ENCODE measurements around the gene ZCCHC14.
"Not testable (repeated sequence)": the region's sequence is repeated elsewhere in the genome, so short reads cannot be mapped to it uniquely, and the experiment has no call there.

The ZCCHC14 gene

DNA sequence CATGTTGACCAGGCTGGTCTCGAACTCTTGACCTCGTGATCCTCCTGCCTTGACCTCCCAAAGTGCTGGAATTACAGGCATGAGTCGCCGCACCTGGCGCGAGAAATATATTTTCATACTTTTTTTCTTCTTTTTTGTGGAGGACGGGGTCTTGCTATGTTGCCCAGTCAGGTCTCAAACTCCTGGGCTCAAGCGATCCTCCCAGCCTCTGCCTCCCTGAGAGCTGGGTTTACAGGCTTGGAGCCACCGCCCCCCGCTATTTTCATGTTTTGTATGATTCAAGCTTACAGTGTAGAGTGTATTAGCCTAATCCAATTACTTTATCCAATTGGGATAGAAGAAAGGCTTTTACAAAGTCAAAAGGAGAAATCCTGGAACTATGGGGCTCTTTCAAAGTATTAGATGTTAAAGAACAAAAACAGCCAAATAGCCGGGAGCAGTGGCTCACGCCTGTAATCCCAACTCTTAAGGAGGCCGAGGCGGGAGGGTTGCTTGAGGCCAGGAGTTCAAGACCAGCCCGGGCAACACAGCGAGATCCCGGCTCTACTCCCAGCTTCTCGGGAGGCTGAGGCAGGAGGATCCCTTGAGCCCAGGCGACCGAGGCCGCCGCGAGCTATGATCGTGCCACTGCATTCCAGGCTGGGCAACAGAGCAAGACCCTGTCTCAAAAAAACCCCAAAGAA lies 102.0 kb downstream of the ZCCHC14 start:
- H3K27ac Mint-ChIP-seq: peak overlapping the region; percentile 91
- peaks cover 64% of the 10 kb centered on the region for H3K4me1 Mint-ChIP-seq
- peaks cover 10% of the 10 kb centered on the region for H3K36me3 Mint-ChIP-seq
- ATAC-seq: no peak
- H3K27me3 Mint-ChIP-seq: no peaks in the 10 kb centered on the region
- H3K4me3 Mint-ChIP-seq: peak overlapping the region; percentile 94
- peaks cover 2% of the 10 kb centered on the region for H3K9me3 Mint-ChIP-seq

DNA sequence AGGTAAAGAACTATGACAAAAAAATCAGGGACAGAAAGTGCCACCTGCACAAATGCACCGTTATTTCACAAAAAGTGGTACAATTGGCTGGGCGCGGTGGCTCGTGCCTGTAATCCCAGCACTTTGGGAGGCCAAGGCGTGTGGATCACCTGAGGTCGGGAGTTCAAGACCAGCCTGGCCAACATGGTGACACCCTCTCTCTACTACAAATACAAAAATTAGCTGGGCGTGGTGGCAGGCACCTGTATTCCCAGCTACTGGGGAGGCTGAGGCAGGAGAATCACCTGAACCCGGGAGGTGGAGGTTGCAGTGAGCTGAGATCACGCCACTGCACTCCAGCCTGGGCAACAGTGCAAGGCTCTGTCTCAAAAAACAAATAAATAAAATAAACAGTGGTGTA lies 102.9 kb downstream of the ZCCHC14 start:
- not testable (repeated sequence) for H3K27ac Mint-ChIP-seq, H3K9me3 Mint-ChIP-seq, H3K27me3 Mint-ChIP-seq, ATAC-seq, H3K36me3 Mint-ChIP-seq, H3K4me3 Mint-ChIP-seq
- peaks cover 65% of the 10 kb centered on the region for H3K4me1 Mint-ChIP-seq

DNA sequence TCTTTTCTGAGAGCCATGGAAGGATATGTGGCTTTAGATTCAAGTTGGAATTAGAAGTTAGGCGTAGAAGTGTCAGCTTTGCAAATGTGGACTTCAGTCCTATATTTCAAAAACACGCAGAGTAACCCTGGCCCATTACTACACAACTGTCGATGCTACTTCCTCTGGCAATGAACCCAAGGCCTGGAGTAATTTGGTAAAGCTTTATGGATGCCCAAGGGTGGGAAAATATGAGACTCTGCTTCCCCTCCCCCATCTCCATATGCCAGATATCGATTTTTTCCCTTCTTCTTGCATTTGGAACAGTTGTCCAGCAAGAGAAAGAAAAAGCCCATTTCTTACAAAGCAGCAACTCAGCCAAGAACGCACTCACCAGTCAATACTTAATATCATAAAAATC lies 103.6 kb downstream of the ZCCHC14 start:
- Mint-ChIP-seq H3K9me3 (peaks cover 2% of the 10 kb centered on the region), H3K36me3 (no peaks in the 10 kb centered on the region), H3K4me1 (peaks cover 65% of the 10 kb centered on the region), H3K4me3 (no peak overlapping the region), H3K27ac (peak overlapping the region; percentile 99), H3K27me3 (no peaks in the 10 kb centered on the region)
- ATAC-seq: no peak

DNA sequence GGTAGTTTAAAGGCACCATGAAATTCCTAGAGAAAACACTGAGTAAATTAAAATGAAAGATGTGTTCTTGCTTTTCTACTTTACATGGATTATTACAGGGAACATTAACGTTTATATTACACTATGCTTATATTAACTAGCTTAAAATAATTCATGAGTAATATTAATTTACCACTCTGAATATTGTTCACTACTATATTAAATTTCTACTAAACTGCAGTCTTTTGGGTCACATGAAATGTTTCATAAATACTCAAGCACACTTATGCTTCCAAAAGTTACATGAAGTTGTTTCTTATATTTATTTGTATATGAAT lies 104.0 kb downstream of the ZCCHC14 start:
- Mint-ChIP-seq H3K27ac (peak overlapping the region; percentile 99), H3K4me3 (peak overlapping the region; percentile 66), H3K36me3 (no peaks in the 10 kb centered on the region), H3K27me3 (no peaks in the 10 kb centered on the region), H3K9me3 (peaks cover 2% of the 10 kb centered on the region), H3K4me1 (peaks cover 65% of the 10 kb centered on the region)
- ATAC-seq: no peak

DNA sequence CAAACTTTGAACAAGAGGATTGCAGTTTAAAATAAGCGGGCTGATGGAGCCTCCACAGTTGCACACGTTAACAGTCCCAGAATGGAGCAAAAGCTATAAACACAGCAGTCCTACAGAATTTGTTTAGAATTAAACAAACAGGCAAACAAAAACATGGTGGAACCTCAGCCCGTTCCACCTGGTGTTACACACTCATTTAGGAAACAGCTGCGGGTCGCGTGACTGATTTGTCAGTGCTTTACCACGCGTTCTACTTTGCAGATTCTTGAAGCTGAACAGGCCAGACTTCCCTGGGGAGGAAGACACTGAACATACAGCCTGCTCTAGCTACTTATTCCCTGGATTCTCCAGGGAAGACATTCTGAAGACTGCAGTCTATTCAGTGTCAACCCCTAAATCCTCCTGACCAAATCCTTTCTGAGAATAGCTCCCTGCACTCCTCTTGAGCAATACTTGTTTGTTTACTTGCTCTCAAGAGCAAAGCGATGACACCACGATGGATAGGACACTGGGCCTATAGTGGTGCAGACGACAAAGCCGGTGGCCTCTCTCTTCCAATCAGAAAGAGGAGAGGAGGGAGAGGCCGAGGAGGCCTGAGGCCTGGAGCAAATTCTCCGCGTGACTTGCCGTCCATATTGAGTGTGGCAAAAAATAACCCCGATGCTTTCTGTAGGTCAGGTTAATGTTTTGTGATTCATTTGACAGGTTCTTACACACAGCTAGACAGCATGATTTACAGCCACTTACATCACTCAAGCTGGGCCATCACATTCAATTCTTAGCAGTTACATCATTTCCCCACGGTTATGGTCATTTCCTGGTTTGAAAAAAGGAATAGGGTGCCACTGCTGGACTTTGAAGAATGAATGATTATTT lies 104.6 kb downstream of the ZCCHC14 start:
- peak; percentile 79 for ATAC-seq
- Mint-ChIP-seq H3K9me3 (peaks cover 2% of the 10 kb centered on the region), H3K27me3 (no peaks in the 10 kb centered on the region), H3K36me3 (no peaks in the 10 kb centered on the region), H3K27ac (peak overlapping the region; percentile 99), H3K4me1 (peaks cover 60% of the 10 kb centered on the region), H3K4me3 (peak overlapping the region; percentile 66)

DNA sequence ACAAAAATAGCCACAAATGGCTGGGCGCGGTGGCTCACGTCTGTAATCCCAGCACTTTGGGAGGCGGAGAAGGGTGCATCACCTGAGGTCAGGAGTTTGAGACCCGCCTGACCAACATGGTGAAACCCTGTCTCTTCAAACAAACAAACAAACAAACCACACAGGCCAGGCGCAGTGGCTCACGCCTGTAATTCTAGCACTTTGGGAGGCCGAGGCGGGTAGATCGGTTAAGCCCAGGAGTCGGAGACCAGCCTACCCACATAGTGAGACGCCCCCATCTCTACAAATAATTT lies 108.0 kb downstream of the ZCCHC14 start:
- H3K27ac Mint-ChIP-seq: peak overlapping the region; percentile 99
- not testable (repeated sequence) for H3K36me3 Mint-ChIP-seq, ATAC-seq, H3K9me3 Mint-ChIP-seq, H3K27me3 Mint-ChIP-seq
- peak overlapping the region; percentile 96 for H3K4me3 Mint-ChIP-seq
- H3K4me1 Mint-ChIP-seq: peaks cover 81% of the 10 kb centered on the region

DNA sequence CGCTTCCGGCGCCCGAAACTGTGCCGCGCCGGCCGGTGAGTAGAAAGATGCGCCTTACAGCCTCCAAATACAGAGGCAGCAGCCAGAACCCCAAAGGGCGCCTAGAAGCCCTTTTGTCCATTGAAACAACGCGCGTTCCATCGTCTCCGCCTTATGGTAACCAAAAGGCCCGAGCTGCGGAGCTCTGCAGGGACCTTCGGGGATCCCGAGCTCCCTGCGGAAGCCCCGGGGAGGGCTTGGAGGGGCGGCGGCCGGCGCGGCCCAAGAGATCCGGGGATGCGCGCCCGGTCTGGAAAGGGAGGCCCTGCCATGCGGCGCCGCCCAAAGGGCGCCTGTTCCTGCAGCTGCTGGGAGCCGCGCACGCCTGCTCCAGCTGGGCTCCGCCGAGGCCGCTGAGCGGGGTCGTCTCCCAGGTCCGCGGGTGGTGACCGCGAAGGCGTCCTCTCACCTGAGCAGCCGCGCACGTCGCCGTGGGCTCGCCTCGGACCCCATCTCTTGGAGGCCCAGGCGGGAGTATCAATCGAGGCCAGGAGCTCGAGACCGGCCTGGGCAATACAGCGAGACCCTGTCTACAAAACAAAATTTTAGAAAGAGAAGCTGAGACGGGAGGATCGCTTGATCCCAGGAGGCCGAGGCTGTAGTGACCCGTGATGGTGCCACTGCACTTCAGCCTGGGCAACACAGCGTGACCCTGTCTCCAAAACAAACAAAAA lies 108.5 kb downstream of the ZCCHC14 start:
- H3K9me3 Mint-ChIP-seq: peaks cover 2% of the 10 kb centered on the region
- no peaks in the 10 kb centered on the region for H3K36me3 Mint-ChIP-seq
- H3K27me3 Mint-ChIP-seq: no peaks in the 10 kb centered on the region
- H3K27ac Mint-ChIP-seq: peak overlapping the region; percentile 99
- ATAC-seq: peak; percentile 2
- peaks cover 80% of the 10 kb centered on the region for H3K4me1 Mint-ChIP-seq
- peak overlapping the region; percentile 96 for H3K4me3 Mint-ChIP-seq

DNA sequence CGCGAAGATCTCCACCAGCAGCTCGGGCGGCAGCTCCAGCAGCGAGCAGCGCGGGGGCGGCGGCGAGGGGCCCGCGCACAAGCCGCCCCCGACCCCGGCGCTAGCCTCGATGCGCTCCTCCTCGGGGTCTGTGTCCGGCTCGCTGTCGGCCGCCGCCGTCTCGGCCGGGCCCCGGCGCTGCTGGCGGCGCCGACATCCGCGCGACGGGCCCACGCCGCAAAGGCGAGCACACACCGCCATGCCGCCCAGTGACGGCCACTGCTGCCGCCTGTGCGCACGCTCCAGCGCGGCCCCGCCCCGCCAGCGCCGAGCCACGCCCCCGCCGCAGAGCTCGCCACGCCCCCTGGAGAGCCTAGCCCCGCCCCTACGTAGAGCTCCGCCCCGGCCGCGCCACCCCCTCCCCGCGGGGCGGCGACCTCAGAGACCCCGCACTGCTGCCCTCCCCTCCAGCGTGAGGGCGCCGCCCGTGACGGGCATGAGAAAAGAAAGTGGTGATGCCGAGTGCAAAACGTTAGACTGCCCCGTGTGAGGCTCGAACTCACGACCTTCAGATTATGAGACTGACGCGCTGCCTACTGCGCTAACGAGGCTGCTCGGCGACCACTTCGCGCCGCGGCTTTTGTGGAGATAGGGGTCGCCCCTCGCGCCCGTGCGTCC lies 109.2 kb downstream of the ZCCHC14 start, which contains the start of gene FBXO31:
Gene FBXO31 (minus strand): TSS at position 272 of the 657 bp plus-strand sequence. CDS start 32 bp downstream, at position 240.
- H3K27ac Mint-ChIP-seq: peak within 1 kb of the TSS; percentile 99
- peaks cover 83% of the 10 kb centered on the region for H3K4me1 Mint-ChIP-seq
- H3K9me3 Mint-ChIP-seq: peaks cover 2% of the 10 kb centered on the region
- peak within 1 kb of the TSS; percentile 96 for H3K4me3 Mint-ChIP-seq
- no peaks in the 10 kb centered on the region for H3K27me3 Mint-ChIP-seq
- no peaks in the 10 kb centered on the region for H3K36me3 Mint-ChIP-seq
- ATAC-seq: peak; percentile 85

DNA sequence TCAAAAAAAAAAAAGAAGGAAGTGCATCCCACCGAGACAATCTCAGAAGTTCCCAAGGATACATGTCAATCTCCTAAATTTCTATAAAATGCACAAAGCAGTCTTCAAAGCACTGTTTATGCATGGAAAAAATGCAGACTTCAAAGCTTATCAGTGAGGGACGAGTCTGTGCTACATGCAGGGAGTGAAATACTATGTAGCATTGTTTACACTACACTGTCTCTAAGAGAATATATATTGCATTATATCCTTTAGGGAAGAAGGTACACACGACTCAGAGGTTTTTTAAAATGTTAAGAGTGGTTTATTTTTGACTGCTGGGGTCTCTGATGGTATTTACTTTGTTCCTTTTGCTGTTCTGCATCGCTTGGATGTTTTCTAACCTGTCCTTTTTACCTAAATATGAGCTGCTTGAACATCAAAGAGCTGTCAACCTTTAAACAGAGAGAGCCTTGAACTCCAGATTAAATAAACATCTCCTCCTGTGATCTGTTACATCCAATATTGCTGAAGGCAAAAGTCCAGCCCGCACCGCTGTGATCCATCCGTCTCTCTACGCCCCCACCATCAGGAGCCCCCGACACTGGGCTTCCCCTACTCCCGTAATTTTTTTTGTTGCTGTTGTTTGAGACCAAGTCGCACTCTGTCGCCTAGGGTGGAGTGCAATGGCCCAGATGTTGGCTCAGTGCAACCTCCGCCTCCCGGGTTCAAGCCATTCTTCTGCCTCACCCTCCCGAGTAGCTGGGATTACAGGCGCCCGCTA lies 110.6 kb downstream of the ZCCHC14 start:
- Mint-ChIP-seq H3K27me3 (no peaks in the 10 kb centered on the region), H3K4me1 (peaks cover 69% of the 10 kb centered on the region), H3K27ac (peak overlapping the region; percentile 99), H3K36me3 (peaks cover 8% of the 10 kb centered on the region), H3K9me3 (peaks cover 2% of the 10 kb centered on the region), H3K4me3 (peak overlapping the region; percentile 96)
- ATAC-seq: no peak

DNA sequence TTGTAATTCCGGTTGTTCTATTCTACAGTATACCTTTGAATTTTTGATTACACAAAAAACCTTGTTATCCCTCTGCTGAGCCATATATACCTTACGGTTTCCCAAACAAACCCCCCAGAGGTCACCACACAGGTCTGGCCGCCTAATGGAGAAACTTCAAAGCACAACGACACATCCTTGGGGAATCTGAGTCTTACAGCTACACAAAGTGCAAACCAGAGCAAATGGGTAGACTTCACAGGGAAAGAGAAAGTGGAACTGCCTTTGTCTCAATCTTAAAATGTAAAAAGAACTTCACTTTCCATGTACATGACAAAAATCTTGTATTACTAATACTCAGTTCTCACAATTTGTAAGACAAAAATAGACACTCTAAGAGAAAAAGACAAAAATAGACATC lies 111.9 kb downstream of the ZCCHC14 start:
- ATAC-seq: no peak
- H3K4me1 Mint-ChIP-seq: peaks cover 71% of the 10 kb centered on the region
- no peaks in the 10 kb centered on the region for H3K9me3 Mint-ChIP-seq
- peak overlapping the region; percentile 48 for H3K4me3 Mint-ChIP-seq
- no peaks in the 10 kb centered on the region for H3K27me3 Mint-ChIP-seq
- peak overlapping the region; percentile 99 for H3K27ac Mint-ChIP-seq
- peaks cover 8% of the 10 kb centered on the region for H3K36me3 Mint-ChIP-seq

DNA sequence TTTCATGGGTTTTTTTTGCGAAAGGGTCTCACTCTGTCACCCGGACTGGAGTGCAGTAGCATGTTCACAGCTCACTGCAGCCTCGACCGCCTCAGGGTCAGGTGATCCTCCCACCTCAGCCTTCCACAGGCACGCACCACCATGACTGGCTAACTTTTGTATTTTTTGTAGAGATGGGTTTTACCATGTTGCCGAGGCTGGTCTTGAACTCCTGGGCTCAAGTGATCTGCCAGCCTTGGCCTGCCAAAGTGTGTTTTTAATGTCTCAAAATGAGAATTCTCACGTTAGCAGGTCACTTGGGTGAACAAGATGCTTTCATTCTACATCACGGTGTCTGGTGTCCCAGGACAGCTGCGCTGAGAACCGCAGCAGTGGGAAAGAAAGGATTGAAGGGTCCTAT lies 112.4 kb downstream of the ZCCHC14 start:
- no peaks in the 10 kb centered on the region for H3K27me3 Mint-ChIP-seq
- ATAC-seq: no peak
- peak overlapping the region; percentile 99 for H3K27ac Mint-ChIP-seq
- no peak overlapping the region for H3K4me3 Mint-ChIP-seq
- peaks cover 71% of the 10 kb centered on the region for H3K4me1 Mint-ChIP-seq
- no peaks in the 10 kb centered on the region for H3K9me3 Mint-ChIP-seq
- peaks cover 8% of the 10 kb centered on the region for H3K36me3 Mint-ChIP-seq

DNA sequence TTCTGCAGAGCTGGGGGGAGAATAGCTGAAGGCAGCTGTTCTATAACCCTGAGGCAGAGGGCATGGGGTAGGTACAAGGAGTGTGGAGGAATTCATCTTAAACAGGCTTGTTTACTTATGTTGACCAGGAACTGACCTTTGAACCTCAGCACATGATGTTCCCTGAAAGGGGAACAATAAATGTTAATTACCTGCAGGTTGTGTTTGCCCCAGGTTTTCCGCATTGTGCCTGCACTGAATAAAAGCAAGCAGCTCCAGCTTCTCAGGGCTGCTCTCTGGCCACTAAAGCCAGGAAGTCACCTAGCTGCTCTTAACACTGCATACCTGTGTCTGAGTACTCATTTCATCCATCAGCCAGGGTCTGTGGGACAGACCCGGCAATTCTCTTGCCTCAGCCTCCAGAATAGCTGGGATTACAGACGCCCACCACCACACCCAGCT lies 113.5 kb downstream of the ZCCHC14 start:
- H3K27me3 Mint-ChIP-seq, H3K9me3 Mint-ChIP-seq, ATAC-seq, H3K36me3 Mint-ChIP-seq, H3K4me3 Mint-ChIP-seq, H3K27ac Mint-ChIP-seq: not testable (repeated sequence)
- peaks cover 60% of the 10 kb centered on the region for H3K4me1 Mint-ChIP-seq

DNA sequence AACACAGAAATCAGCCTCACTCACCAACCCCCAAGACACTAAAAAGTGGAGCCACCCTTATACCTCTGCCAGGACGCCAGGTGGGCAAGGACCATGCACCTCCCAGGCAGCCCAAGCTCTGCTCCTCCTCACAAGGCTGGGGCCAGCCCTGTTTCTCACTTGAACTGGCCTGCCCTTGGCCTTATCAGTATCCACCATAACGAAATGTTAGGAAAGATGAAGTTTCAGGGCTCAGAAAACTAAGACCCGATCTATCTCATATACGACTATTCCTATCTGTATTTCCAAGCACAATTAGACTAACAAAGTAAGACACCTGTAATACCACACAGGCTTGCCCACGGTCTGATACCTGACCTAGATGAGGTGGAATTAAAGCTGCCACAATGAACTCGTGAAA lies 116.2 kb downstream of the ZCCHC14 start:
- no peak for ATAC-seq

DNA sequence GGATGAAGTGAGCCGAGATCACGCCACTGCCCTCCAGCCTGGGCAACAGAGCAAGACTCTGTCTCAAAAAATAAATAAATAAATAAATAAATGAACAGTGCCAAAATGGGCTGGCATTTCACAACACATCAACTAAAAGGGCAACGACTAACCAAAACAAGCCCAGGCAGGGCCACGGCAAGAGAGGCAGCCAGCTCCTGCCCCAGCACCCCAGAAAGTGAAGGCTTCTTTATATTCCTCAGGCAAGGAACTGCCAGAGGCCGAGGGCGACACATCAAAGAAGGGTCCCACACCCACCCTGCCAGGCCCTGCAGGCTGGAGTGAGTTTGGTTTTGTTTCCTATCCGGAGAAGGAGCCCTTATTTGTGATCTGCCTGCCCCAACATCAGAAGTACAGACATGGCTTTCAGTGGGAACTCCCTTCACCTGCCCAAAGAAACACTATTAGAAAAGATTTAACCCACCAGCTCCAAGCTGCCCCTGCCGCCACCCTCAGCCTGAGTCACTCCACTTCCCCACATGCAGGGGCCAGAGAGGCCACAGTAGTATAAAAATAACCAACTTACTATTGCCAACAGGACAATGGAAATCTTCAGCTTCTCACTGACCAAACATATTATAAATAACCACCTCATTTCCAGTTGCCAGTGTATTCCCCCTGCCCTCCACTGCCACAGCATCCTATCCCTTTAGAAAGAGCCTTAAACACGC lies 117.2 kb downstream of the ZCCHC14 start:
- H3K27ac Mint-ChIP-seq: no peak overlapping the region
- H3K4me1 Mint-ChIP-seq: peaks cover 37% of the 10 kb centered on the region
- peaks cover 14% of the 10 kb centered on the region for H3K36me3 Mint-ChIP-seq
- no peak for ATAC-seq
- no peaks in the 10 kb centered on the region for H3K27me3 Mint-ChIP-seq
- no peak overlapping the region for H3K4me3 Mint-ChIP-seq
- no peaks in the 10 kb centered on the region for H3K9me3 Mint-ChIP-seq

More for the DNA sequence above, 116.2 kb downstream of the ZCCHC14 start:
- H3K4me1 Mint-ChIP-seq: peaks cover 39% of the 10 kb centered on the region
- no peak overlapping the region for H3K4me3 Mint-ChIP-seq
- H3K27ac Mint-ChIP-seq: no peak overlapping the region
- H3K9me3 Mint-ChIP-seq: no peaks in the 10 kb centered on the region
- no peaks in the 10 kb centered on the region for H3K27me3 Mint-ChIP-seq
- peaks cover 14% of the 10 kb centered on the region for H3K36me3 Mint-ChIP-seq

Data from stimulated activated memory B cell treated with anti-CD40 and anti-IgM and Interleukin-4, amounts not matched to agents 10 μg/mL and 1 μg/mL and 100 μg/mL, for 72 hours (primary cell).